ENCODE measurements around the gene NT5C3A.
"Not testable (repeated sequence)": the region's sequence is repeated elsewhere in the genome, so short reads cannot be mapped to it uniquely, and the experiment has no call there.

Gene NT5C3A

GRCh38 chr7:32971967-32972366, 90.6 kb downstream of the NT5C3A start:
- DNase-seq, result not testable (repeated sequence)

- not testable (repeated sequence) for DNase-seq
These were observed 95.4 kb downstream of the NT5C3A start for GRCh38 chr7:32967268-32967582.

- not testable (repeated sequence) for DNase-seq
These were observed 95.9 kb downstream of the NT5C3A start for GRCh38 chr7:32966489-32967267.

GRCh38 chr7:32964461-32965159, 98.0 kb downstream of the NT5C3A start:
- not testable (repeated sequence) for DNase-seq
